A673 (cell line): Measurements from ENCODE around the gene CAMKK1. TPM values are rescaled to one million over a fixed set of nuclear protein-coding genes. Genes with fewer than 3 reads are reported as not detected.

ENCODE experiments used
- BruUV-seq: library from RNA; stranded (reverse); fragments of 400-500 nt; replicated peaks from 2 replicates; lab custom pipeline; 2021; lab: Mats Ljungman, UMichigan
- CTCF ChIA-PET: fragments of 300-600 bp; sonication (Branson Sonifier 250); formaldehyde crosslinking; loops from one replicate; lab custom pipeline; 2022; ENCODE audit warnings: antibody characterized with exemption; lab: Charles Lee
- POLR2A ChIA-PET: fragments of 300-600 bp; sonication (Branson Sonifier 250); formaldehyde crosslinking; loops from one replicate; lab custom pipeline; 2022; ENCODE audit warnings: antibody characterized with exemption; ENCODE audit not compliant: low non-redundant PET; lab: Charles Lee
- DNase-seq: peaks from one replicate; pipeline ENCODE4 v3.0.0-alpha.2; 2015; ENCODE audit warnings: low spot score
- H3K27ac ChIP-seq: fragments of 200-600 bp; sonication (generic); 2 replicates; pipeline ENCODE4 v1.5.1; 2016; ENCODE audit warnings: mixed run types, low read depth, mild to moderate bottlenecking, mixed read lengths, antibody characterized with exemption, low read length; ENCODE audit not compliant: poor library complexity, severe bottlenecking
- H3K27me3 ChIP-seq: fragments of 200-600 bp; sonication (generic); replicated peaks from 2 replicates; pipeline ENCODE4 v1.6.1; 2017; ENCODE audit warnings: mixed run types, low read depth, mild to moderate bottlenecking, mixed read lengths, antibody characterized with exemption, low read length; ENCODE audit not compliant: insufficient read depth, poor library complexity
- H3K36me3 ChIP-seq: fragments of 200-600 bp; sonication (generic); 2 replicates; pipeline ENCODE4 v1.6.1; 2016; ENCODE audit warnings: mixed run types, mild to moderate bottlenecking, mixed read lengths, antibody characterized with exemption, low read length; ENCODE audit not compliant: insufficient read depth, poor library complexity, severe bottlenecking
- H3K4me1 ChIP-seq: fragments of 200-600 bp; sonication (generic); 2 replicates; pipeline ENCODE4 v1.6.1; 2017; ENCODE audit warnings: mixed run types, mild to moderate bottlenecking, mixed read lengths, antibody characterized with exemption, low read length; ENCODE audit not compliant: insufficient read depth, poor library complexity, severe bottlenecking
- H3K4me3 ChIP-seq: fragments of 200-600 bp; sonication (generic); 2 replicates; pipeline ENCODE4 v1.5.1; 2016; ENCODE audit warnings: low read depth, mixed run types, mild to moderate bottlenecking, mixed read lengths, low read length; ENCODE audit not compliant: poor library complexity, severe bottlenecking
- H3K9me3 ChIP-seq: fragments of 200-600 bp; sonication (generic); 2 replicates; pipeline ENCODE4 v1.6.1; 2016; ENCODE audit warnings: mixed run types, low read depth, mild to moderate bottlenecking, mixed read lengths, antibody characterized with exemption, low read length; ENCODE audit not compliant: poor library complexity, severe bottlenecking
- EZH2 ChIP-seq: fragments of 200-600 bp; sonication (generic); IDR thresholded peaks from 2 replicates; pipeline ENCODE4 v1.6.1; 2017; ENCODE audit warnings: borderline replicate concordance, low read depth, mild to moderate bottlenecking, mixed read lengths, antibody characterized with exemption, low read length; ENCODE audit not compliant: poor library complexity, severe bottlenecking
- intact Hi-C: fragments of 100-400 bp; cut with micrococcal nuclease; formaldehyde crosslinking; loops from one replicate; pipeline ENCODE4 v1.10.0; 2022; ENCODE audit not compliant: unreplicated experiment
- total RNA-seq: library from RNA; stranded (reverse); gene quantifications from 2 replicates; pipeline ENCODE4 v1.2.3, GENCODE V29; 2021
- TF ChIP-seq, protein P1 (sequence below): fragments of 300-800, 200-600 bp; sonication (generic); conservative IDR thresholded peaks from 2 replicates; pipeline ENCODE4 v1.5.1; 2017; ENCODE audit warnings: low read depth, mild to moderate bottlenecking, antibody characterized with exemption, low read length, moderate library complexity, mixed read lengths

Gene CAMKK1
- total RNA-seq, 1 experiment from 2014 or later: 6.1 TPM

DNA sequence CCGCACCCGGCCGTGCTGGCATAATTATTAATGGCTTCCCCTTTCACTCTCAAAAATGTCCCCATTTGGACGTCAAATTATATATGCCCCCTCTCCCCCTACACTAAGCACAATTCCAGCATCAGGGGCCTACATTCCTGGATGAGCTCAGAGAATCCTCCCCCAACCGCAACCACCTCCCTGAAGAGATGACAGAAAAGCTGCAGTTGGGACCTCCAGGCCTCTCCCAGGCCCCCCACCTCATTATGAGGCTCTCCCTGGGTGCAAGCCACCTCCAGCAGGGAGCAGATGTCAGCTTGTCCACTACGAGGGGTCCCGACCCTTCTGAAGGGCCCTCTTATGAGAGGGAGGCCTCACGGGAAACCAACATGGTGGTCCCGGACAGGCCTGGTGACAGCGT is 28.3 kb downstream of the CAMKK1 start:
- no peaks in the 10 kb centered on the region for H3K36me3 ChIP-seq
- H3K27ac ChIP-seq: no peak overlapping the region
- H3K4me1 ChIP-seq: no peaks in the 10 kb centered on the region
- POLR2A ChIA-PET: no interaction called here
- intact Hi-C loops: loop anchor here (10.0 kb wide), 1 partner anchor 140 kb away; no protein-coding TSS in a partner anchor
- TF ChIP-seq EZH2: no peak
- TF ChIP-seq, protein P1, sequence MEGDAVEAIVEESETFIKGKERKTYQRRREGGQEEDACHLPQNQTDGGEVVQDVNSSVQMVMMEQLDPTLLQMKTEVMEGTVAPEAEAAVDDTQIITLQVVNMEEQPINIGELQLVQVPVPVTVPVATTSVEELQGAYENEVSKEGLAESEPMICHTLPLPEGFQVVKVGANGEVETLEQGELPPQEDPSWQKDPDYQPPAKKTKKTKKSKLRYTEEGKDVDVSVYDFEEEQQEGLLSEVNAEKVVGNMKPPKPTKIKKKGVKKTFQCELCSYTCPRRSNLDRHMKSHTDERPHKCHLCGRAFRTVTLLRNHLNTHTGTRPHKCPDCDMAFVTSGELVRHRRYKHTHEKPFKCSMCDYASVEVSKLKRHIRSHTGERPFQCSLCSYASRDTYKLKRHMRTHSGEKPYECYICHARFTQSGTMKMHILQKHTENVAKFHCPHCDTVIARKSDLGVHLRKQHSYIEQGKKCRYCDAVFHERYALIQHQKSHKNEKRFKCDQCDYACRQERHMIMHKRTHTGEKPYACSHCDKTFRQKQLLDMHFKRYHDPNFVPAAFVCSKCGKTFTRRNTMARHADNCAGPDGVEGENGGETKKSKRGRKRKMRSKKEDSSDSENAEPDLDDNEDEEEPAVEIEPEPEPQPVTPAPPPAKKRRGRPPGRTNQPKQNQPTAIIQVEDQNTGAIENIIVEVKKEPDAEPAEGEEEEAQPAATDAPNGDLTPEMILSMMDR: no peak
- no peak overlapping the region for H3K4me3 ChIP-seq
- no peaks in the 10 kb centered on the region for H3K9me3 ChIP-seq
- BruUV-seq: no TSS peak
- CTCF ChIA-PET: interaction anchor here (0.7 kb wide), 1 partner anchor 12 kb away, joined by 3 read pairs; no protein-coding TSS in a partner anchor
- H3K27me3 ChIP-seq: no peaks in the 10 kb centered on the region
- DNase-seq: no peak

DNA sequence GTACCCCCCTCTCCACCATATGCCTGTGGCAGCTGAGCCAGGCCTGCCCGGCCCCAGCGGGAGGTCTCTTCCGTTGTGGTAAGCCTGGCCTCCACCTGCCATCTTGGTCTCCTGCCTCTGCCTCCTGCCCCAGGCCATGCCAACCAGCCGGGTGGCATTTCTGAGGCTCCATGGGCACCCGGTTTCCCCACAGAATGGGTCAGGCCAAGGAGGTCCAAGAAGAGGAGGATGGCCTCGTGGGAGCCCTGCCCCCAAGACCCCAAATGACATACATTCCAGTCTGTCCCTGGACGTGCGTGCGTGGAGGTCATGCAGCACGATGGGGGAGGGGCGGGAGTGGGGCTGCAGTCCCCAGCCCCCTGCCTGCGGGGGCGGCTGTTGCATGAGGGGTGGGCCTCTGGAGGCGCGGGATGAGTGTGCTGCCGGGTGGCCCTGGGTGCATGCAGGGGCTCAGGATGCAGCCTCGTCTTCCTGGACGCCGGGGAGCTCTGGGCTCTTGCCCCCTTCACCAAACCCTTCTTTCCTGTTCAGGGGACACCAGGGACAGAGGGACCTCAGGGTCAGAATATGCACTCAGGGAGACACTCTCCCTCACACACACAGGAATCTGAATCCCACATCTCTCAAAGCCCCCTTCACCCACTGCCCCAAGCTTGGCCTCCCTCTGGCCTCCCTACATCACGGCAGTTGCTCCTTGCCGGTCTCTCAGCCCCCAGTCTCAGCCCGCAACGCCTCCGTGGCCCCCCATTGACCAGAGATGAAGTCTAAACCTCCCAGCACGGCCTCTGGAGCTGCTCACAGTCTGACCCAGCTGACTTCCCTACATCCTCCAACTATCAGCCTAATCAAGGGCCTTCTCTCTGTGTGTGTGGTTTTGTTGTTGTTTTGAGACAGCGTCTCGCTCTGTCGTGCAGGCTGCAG is 30.8 kb downstream of the CAMKK1 start:
- Histone ChIP-seq H3K27ac (no peak overlapping the region), H3K4me3 (no peak overlapping the region), H3K27me3 (no peaks in the 10 kb centered on the region), H3K9me3 (no peaks in the 10 kb centered on the region), H3K4me1 (no peaks in the 10 kb centered on the region), H3K36me3 (no peaks in the 10 kb centered on the region)
- no TSS peak for BruUV-seq
- CTCF ChIA-PET: no interaction called here
- DNase-seq: no peak
- no peak for TF ChIP-seq EZH2
- POLR2A ChIA-PET: no interaction called here
- intact Hi-C loops: loop anchor here (10.0 kb wide), 1 partner anchor 143 kb away; no protein-coding TSS in a partner anchor

DNA sequence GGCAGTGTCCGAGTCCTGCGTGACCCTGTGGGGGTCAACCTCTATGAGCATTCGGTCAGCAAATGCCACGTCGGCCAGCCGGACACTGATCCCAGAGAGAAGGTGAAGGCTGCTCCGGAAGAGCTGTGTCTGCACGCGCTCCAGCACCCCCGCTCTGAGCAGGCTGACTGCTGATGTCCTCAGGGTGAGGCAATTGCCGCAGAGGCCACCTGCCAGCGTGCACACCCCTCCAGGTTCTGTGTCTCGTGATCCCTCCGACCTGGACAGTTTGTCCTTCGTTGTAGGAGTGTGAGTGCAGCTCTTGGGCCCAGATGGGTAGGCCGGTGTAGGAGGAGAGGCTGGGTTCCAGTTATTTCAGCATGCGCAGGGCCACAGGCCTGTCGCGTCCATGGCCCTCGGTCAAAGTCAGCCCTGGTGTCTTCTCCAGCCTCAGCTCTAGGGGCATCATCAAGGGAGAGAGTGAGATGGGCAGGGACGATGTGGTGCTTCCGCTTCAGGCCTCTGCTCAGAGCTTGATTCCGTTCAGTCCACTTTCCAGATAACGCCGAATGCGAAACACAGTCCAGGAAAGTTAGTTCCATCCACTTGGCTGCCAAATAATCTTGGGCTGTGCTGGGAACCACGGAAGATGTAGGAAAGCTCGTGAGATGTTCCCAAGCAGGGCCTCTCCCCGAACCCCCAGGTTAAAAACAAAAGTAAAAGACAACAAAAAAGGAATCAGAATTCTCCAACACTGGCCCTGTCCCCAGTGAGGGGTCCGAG is 31.7 kb downstream of the CAMKK1 start:
- no TSS peak for BruUV-seq
- CTCF ChIA-PET: no interaction called here

More for the DNA sequence above, 31.7 kb downstream of the CAMKK1 start:
- Histone ChIP-seq H3K36me3 (no peaks in the 10 kb centered on the region), H3K4me1 (no peaks in the 10 kb centered on the region), H3K27ac (no peak overlapping the region), H3K4me3 (no peak overlapping the region), H3K27me3 (no peaks in the 10 kb centered on the region), H3K9me3 (no peaks in the 10 kb centered on the region)
- intact Hi-C loops: loop anchor here (10.0 kb wide), 1 partner anchor 144 kb away; no protein-coding TSS in a partner anchor
- TF ChIP-seq, protein P1: no peak
- no peak for TF ChIP-seq EZH2
- no peak for DNase-seq
- POLR2A ChIA-PET: no interaction called here
